ENCODE measurements around the gene TMEM176A. TPM values are rescaled to one million over a fixed set of nuclear protein-coding genes. Genes with fewer than 3 reads are reported as not detected.

The TMEM176A gene, protein sequence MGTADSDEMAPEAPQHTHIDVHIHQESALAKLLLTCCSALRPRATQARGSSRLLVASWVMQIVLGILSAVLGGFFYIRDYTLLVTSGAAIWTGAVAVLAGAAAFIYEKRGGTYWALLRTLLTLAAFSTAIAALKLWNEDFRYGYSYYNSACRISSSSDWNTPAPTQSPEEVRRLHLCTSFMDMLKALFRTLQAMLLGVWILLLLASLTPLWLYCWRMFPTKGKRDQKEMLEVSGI
- polyA plus RNA-seq (not detected in 3 replicates), polyA minus RNA-seq (not detected in 3 replicates)
- polyA plus RNA-seq (2011; ENCODE audit: low read depth), result not detected
- not detected in 2 replicates for polyA plus RNA-seq (2011; cell fraction: cytosol; rRNA removed)
- polyA plus RNA-seq (2011; cell fraction: nucleus; rRNA removed), result not detected in 2 replicates
- polyA plus RNA-seq (2012; ENCODE audit: low replicate concordance), result not detected in 2 replicates
- polyA minus RNA-seq (2011; cell fraction: cytosol; rRNA and poly(A)+ RNA removed), result not detected
- not detected in 2 replicates for polyA minus RNA-seq (2011; cell fraction: nucleus; rRNA and poly(A)+ RNA removed)

DNA sequence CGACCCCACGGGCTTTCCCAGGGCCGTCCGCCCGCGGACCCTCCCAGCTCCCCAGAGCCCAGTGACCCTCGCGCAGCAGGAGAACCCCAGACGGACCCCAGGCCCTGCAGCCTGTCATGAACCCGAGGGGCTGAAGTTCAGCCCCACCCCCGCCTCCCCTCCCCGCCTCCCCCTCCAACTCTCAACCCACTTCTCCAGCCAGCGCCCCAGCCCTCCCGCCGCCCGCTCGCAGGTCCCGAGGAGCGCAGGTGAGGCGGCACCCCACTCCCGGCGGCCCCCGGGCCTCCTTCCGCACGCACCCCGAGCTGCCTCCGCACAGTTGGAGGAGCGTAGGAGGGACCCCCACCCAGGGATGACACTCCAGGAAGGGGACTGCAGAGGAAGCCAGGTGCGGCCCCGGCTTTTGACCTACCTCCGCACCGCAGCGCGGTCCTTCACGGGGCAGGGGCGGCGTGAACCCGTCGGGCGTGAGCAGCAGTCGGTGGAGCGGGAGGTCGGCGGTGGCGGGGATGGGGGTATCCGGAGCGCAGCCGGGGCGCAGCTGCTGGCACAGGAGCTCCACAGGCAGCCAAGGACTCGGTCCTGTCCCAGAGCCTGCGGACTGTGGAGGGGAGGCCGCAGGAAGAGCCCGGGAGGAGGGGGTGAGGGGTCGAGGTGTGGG lies at the start of gene TMEM176A:
Gene TMEM176A (plus strand): TSS at position 189 of the 661 bp plus-strand sequence. CDS start 782 bp downstream, outside the sequence.
- dilution Hi-C loops (cut with MboI; ENCODE audit: extremely low pct_ligation_motif_present, low sequenced_read_pairs), result no loop called here
- peaks cover 45% of the 10 kb centered on the region for H3K27me3 ChIP-seq (ENCODE audit: control insufficient read depth, extremely low read depth, insufficient read depth, low read length)

DNA sequence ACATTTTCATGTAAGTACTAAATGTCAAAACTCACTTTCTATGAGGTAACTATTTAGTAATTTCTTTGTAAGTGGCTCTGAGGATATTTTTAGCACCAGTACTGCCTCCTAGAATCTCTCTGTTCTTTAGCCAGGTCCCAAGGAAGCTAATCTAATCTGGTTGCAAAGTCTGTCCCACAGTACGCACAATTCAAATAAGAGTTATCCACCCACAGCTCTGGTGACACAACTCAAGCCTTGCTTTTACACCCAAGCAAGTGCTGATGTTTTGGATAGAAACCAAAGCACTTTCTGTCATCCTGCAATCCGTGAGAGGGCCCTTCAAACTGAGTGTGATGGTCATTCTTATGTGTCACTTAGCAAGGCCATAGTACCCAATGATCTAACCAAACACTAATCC lies 48.9 kb upstream of the TMEM176A start:
- dilution Hi-C loops (cut with MboI; ENCODE audit: extremely low pct_ligation_motif_present, low sequenced_read_pairs), result no loop called here
- H3K4me3 ChIP-seq (ENCODE audit: control insufficient read depth in 2 of 3, extremely low read depth in 1 of 3, insufficient read depth in 2 of 3, low read depth in 1 of 3, low read length in 3 of 3), result no peak overlapping the region
- H3K9me3 ChIP-seq (ENCODE audit: control insufficient read depth, low read depth, low read length), result no peaks in the 10 kb centered on the region
- no peaks in the 10 kb centered on the region for H3K27me3 ChIP-seq (ENCODE audit: control insufficient read depth, extremely low read depth, insufficient read depth, low read length)
- H3K27ac ChIP-seq (ENCODE audit: control insufficient read depth, insufficient read depth, low read length), result no peak overlapping the region
- no peak overlapping the region for H2AFZ ChIP-seq (ENCODE audit: control insufficient read depth, low read length)
- FAIRE-seq (no peak), DNase-seq (ENCODE audit: low read depth, low spot score) (no peak)
- no peaks in the 10 kb centered on the region for H3K36me3 ChIP-seq (ENCODE audit: control insufficient read depth in 2 of 2, extremely low read depth in 1 of 2, insufficient read depth in 2 of 2, low read length in 2 of 2)
- no peaks in the 10 kb centered on the region for H3K4me1 ChIP-seq (ENCODE audit: control insufficient read depth, extremely low read depth, insufficient read depth, low read length)
- no peaks in the 10 kb centered on the region for H3K79me2 ChIP-seq (ENCODE audit: control insufficient read depth, insufficient read depth, low read length)
- no peak overlapping the region for H3K9ac ChIP-seq (ENCODE audit: control insufficient read depth, extremely low read depth, insufficient read depth, low read length)
- no peak overlapping the region for H3K4me2 ChIP-seq (ENCODE audit: control insufficient read depth, extremely low read depth, insufficient read depth, low read depth, low read length)
- H4K20me1 ChIP-seq (ENCODE audit: control insufficient read depth, extremely low read depth, insufficient read depth, low read length), result no peaks in the 10 kb centered on the region
- no peak for TF ChIP-seq CTCF (optimal IDR thresholded peaks at IDR 0.05 in 1 of 3, IDR thresholded peaks at IDR 0.05 in 1 of 3, conservative IDR thresholded peaks at IDR 0.05 in 1 of 3; ENCODE audit: extremely low read depth in 1 of 3, insufficient read depth in 2 of 3, low read length in 3 of 3)
- TF ChIP-seq EZH2 (IDR thresholded peaks at IDR 0.05; ENCODE audit: low read length), result no peak
- no peaks in the 10 kb centered on the region for H3K9me1 ChIP-seq (ENCODE audit: control insufficient read depth, extremely low read depth, insufficient read depth, low read length)

More for the DNA sequence above, at the start of gene TMEM176A:
- Histone ChIP-seq H3K79me2 (ENCODE audit: control insufficient read depth, insufficient read depth, low read length) (no peaks in the 10 kb centered on the region), H3K4me2 (ENCODE audit: control insufficient read depth, extremely low read depth, insufficient read depth, low read depth, low read length) (no peak within 1 kb of the TSS), H3K4me1 (ENCODE audit: control insufficient read depth, extremely low read depth, insufficient read depth, low read length) (no peaks in the 10 kb centered on the region), H3K27ac (ENCODE audit: control insufficient read depth, insufficient read depth, low read length) (no peak within 1 kb of the TSS), H3K9ac (ENCODE audit: control insufficient read depth, extremely low read depth, insufficient read depth, low read length) (no peak within 1 kb of the TSS), H3K4me3 (ENCODE audit: control insufficient read depth in 2 of 3, extremely low read depth in 1 of 3, insufficient read depth in 2 of 3, low read depth in 1 of 3, low read length in 3 of 3) (no peak within 1 kb of the TSS), H3K9me3 (ENCODE audit: control insufficient read depth, low read depth, low read length) (no peaks in the 10 kb centered on the region), H3K36me3 (ENCODE audit: control insufficient read depth in 2 of 2, extremely low read depth in 1 of 2, insufficient read depth in 2 of 2, low read length in 2 of 2) (no peaks in the 10 kb centered on the region), H3K9me1 (ENCODE audit: control insufficient read depth, extremely low read depth, insufficient read depth, low read length) (no peaks in the 10 kb centered on the region), H2AFZ (ENCODE audit: control insufficient read depth, low read length) (no peak within 1 kb of the TSS), H4K20me1 (ENCODE audit: control insufficient read depth, extremely low read depth, insufficient read depth, low read length) (no peaks in the 10 kb centered on the region)
- TF ChIP-seq CTCF (optimal IDR thresholded peaks at IDR 0.05 in 1 of 3, IDR thresholded peaks at IDR 0.05 in 1 of 3, conservative IDR thresholded peaks at IDR 0.05 in 1 of 3; ENCODE audit: extremely low read depth in 1 of 3, insufficient read depth in 2 of 3, low read length in 3 of 3) (no peak), EZH2 (IDR thresholded peaks at IDR 0.05; ENCODE audit: low read length) (peak; percentile 9)
- no peak for DNase-seq (ENCODE audit: low read depth, low spot score)
- FAIRE-seq, result no peak

All from keratinocyte (primary cell).